ENCODE measurements around the gene HOXC4. TPM values are rescaled to one million over a fixed set of nuclear protein-coding genes. Genes with fewer than 3 reads are reported as not detected.
"Not testable (repeated sequence)": the region's sequence is repeated elsewhere in the genome, so short reads cannot be mapped to it uniquely, and the experiment has no call there.

HOXC4 gene
- total and polyA plus RNA-seq, 2 experiments from 2014 or later, result 2.2 to 3.1 TPM

- H3K9me3 ChIP-seq (ENCODE audit: low read depth); H3K36me3 ChIP-seq (ENCODE audit: low read depth); H3F3A ChIP-seq (ENCODE audit: insufficient read depth); H3K9me2 ChIP-seq (ENCODE audit: insufficient read depth); DNase-seq; H3K9ac ChIP-seq; H3K4me1 ChIP-seq (ENCODE audit: insufficient read depth); H3K79me2 ChIP-seq (ENCODE audit: insufficient read depth); H3K27me3 ChIP-seq (replicated peaks; ENCODE audit: insufficient read depth); H3K4me2 ChIP-seq (ENCODE audit: unreplicated experiment); in situ Hi-C loops (cut with MboI); H2AFZ ChIP-seq; H3K27ac ChIP-seq; H3K4me3 ChIP-seq; H4K20me1 ChIP-seq (ENCODE audit: insufficient read depth): not testable (repeated sequence)
- 80 to 92% methylated on average over 31 to 35 of the region's 35 CpGs for WGBS, 2 experiments (ENCODE audit: low coverage in 1 of 2, low lambda C conversion rate in 2 of 2, missing lambda C conversion rate in 2 of 2)
These were observed 28.2 kb downstream of the HOXC4 start for GRCh38 chr12:54081581-54082396.

DNA sequence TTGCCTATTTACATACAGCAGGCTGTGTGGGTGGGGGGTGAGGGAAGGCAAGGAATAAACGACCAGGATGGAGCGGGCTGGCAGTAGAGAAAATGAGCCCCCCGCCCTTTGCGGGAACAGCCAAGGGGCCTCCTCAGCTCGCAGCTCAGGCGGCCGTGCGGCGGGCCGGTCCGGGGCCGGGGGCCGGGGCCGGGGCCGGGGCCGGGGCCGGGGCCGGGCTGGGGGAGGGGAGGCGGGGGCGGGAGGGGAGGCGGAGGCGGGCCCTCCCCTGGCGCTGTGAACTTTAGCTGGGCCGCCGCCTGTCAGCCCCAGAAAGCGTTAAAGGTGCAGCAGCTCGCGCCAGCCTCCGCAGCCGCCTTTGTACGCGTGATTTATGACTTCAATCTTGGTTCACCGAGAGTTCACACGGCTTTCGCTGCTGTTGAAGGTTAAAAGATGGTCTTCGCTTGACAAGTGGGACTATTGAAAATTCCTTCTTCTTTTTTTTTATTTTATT lies 28.8 kb downstream of the HOXC4 start:
- Histone ChIP-seq H3K9me3 (ENCODE audit: low read depth) (no peaks in the 10 kb centered on the region), H3K4me2 (ENCODE audit: unreplicated experiment) (no peak overlapping the region), H3K36me3 (ENCODE audit: low read depth) (no peaks in the 10 kb centered on the region), H3K79me2 (ENCODE audit: insufficient read depth) (no peaks in the 10 kb centered on the region), H3F3A (ENCODE audit: insufficient read depth) (no peaks in the 10 kb centered on the region), H3K9me2 (ENCODE audit: insufficient read depth) (no peaks in the 10 kb centered on the region), H3K4me3 (no peak overlapping the region), H3K27ac (no peak overlapping the region), H3K9ac (no peak overlapping the region), H3K4me1 (ENCODE audit: insufficient read depth) (no peaks in the 10 kb centered on the region), H2AFZ (no peak overlapping the region), H4K20me1 (ENCODE audit: insufficient read depth) (no peaks in the 10 kb centered on the region), H3K27me3 (replicated peaks; ENCODE audit: insufficient read depth) (peaks cover 8% of the 10 kb centered on the region; the same call in 1 of the 2 replicates)
- 16 to 19% methylated on average over 25 to 33 of the region's 36 CpGs for WGBS, 2 experiments (ENCODE audit: low coverage in 1 of 2, low lambda C conversion rate in 2 of 2, missing lambda C conversion rate in 2 of 2)
- no peak for TF ChIP-seq EZH2phosphoT487 (IDR thresholded peaks at IDR 0.05; ENCODE audit: insufficient read depth, low read depth)
- TF ChIP-seq EZH2 (IDR thresholded peaks at IDR 0.05; ENCODE audit: insufficient read depth, poor library complexity, severe bottlenecking), result no peak
- DNase-seq, result peak; percentile 13
- in situ Hi-C loops (cut with MboI), result no loop called here

GRCh38 chr12:54088011-54088410 lies 34.4 kb downstream of the HOXC4 start:
- H3K79me2 ChIP-seq (ENCODE audit: insufficient read depth); H3K4me1 ChIP-seq (ENCODE audit: insufficient read depth); H3K4me3 ChIP-seq; H3K27ac ChIP-seq; H3K4me2 ChIP-seq (ENCODE audit: unreplicated experiment); H3K9me3 ChIP-seq (ENCODE audit: low read depth); H3K9ac ChIP-seq; H3K36me3 ChIP-seq (ENCODE audit: low read depth); H4K20me1 ChIP-seq (ENCODE audit: insufficient read depth); H2AFZ ChIP-seq; H3K9me2 ChIP-seq (ENCODE audit: insufficient read depth); DNase-seq; H3F3A ChIP-seq (ENCODE audit: insufficient read depth); in situ Hi-C loops (cut with MboI): not testable (repeated sequence)
- H3K27me3 ChIP-seq (replicated peaks; ENCODE audit: insufficient read depth), result peaks cover 20% of the 10 kb centered on the region; the same call in 1 of the 2 replicates

GRCh38 chr12:54089465-54089864 lies 35.8 kb downstream of the HOXC4 start:
- H3K4me3 ChIP-seq; H3K9ac ChIP-seq; DNase-seq; H3F3A ChIP-seq (ENCODE audit: insufficient read depth); H4K20me1 ChIP-seq (ENCODE audit: insufficient read depth); H3K4me2 ChIP-seq (ENCODE audit: unreplicated experiment); H3K79me2 ChIP-seq (ENCODE audit: insufficient read depth); H3K27ac ChIP-seq; in situ Hi-C loops (cut with MboI); H3K9me3 ChIP-seq (ENCODE audit: low read depth); H3K36me3 ChIP-seq (ENCODE audit: low read depth); H2AFZ ChIP-seq; H3K4me1 ChIP-seq (ENCODE audit: insufficient read depth); H3K9me2 ChIP-seq (ENCODE audit: insufficient read depth): not testable (repeated sequence)
- WGBS, 2 experiments (ENCODE audit: low coverage in 1 of 2, low lambda C conversion rate in 2 of 2, missing lambda C conversion rate in 2 of 2), result 63 to 67% methylated on average over 5 to 6 of the region's 6 CpGs
- H3K27me3 ChIP-seq (replicated peaks; ENCODE audit: insufficient read depth), result peaks cover 16% of the 10 kb centered on the region; the same call in 1 of the 2 replicates

GRCh38 chr12:54090312-54090711 lies 36.7 kb downstream of the HOXC4 start:
- H3K36me3 ChIP-seq (ENCODE audit: low read depth); H3F3A ChIP-seq (ENCODE audit: insufficient read depth); in situ Hi-C loops (cut with MboI); H3K9me2 ChIP-seq (ENCODE audit: insufficient read depth); H4K20me1 ChIP-seq (ENCODE audit: insufficient read depth); H3K79me2 ChIP-seq (ENCODE audit: insufficient read depth); H3K4me1 ChIP-seq (ENCODE audit: insufficient read depth); H3K9me3 ChIP-seq (ENCODE audit: low read depth); H3K27ac ChIP-seq; H3K9ac ChIP-seq: not testable (repeated sequence)
- H2AFZ ChIP-seq, result peak overlapping the region; percentile 70
- 6 to 7% methylated on average over 31 to 37 of the region's 37 CpGs for WGBS, 2 experiments (ENCODE audit: low coverage in 1 of 2, low lambda C conversion rate in 2 of 2, missing lambda C conversion rate in 2 of 2)
- peak; percentile 30 for DNase-seq
- peaks cover 16% of the 10 kb centered on the region; the same call in 1 of the 2 replicates for H3K27me3 ChIP-seq (replicated peaks; ENCODE audit: insufficient read depth)
- H3K4me3 ChIP-seq, result peak overlapping the region; percentile 64
- H3K4me2 ChIP-seq (ENCODE audit: unreplicated experiment), result peak overlapping the region; percentile 35

GRCh38 chr12:54092943-54093342 lies 39.3 kb downstream of the HOXC4 start:
- in situ Hi-C loops (cut with MboI); H3K9ac ChIP-seq; H3K4me1 ChIP-seq (ENCODE audit: insufficient read depth); H3K4me3 ChIP-seq; H3K79me2 ChIP-seq (ENCODE audit: insufficient read depth); H3F3A ChIP-seq (ENCODE audit: insufficient read depth); H3K36me3 ChIP-seq (ENCODE audit: low read depth); H4K20me1 ChIP-seq (ENCODE audit: insufficient read depth); DNase-seq; H2AFZ ChIP-seq; H3K27ac ChIP-seq; H3K9me3 ChIP-seq (ENCODE audit: low read depth); H3K9me2 ChIP-seq (ENCODE audit: insufficient read depth); H3K4me2 ChIP-seq (ENCODE audit: unreplicated experiment): not testable (repeated sequence)
- peaks cover 12% of the 10 kb centered on the region; the same call in 1 of the 2 replicates for H3K27me3 ChIP-seq (replicated peaks; ENCODE audit: insufficient read depth)
- 18 to 22% methylated on average over 2 of the region's 2 CpGs for whole genome bisulfite sequencing, 2 experiments (ENCODE audit: low coverage in 1 of 2, low lambda C conversion rate in 2 of 2, missing lambda C conversion rate in 2 of 2)

DNA sequence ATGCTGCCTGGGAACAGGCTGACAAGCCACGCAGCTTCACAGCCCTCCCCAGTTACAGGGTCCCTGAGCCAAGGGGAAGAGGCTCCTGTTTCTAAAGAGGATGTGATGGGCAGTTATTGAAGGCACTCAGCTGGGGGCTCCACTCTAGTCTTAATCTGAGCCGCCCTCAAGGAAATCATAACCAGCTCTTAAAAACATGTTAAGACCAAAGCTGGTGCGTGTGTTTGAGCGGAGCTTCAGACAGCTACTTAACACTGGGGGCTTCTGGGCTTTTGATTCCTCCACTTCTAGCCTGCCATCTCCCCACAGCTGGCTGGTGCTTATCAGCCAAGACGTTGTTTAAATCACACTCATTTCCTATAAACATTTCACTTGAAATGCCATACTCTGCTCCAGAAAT lies 42.3 kb downstream of the HOXC4 start:
- H3K4me3 ChIP-seq; H3K9me2 ChIP-seq (ENCODE audit: insufficient read depth); H2AFZ ChIP-seq; H3K79me2 ChIP-seq (ENCODE audit: insufficient read depth); H3K27ac ChIP-seq; in situ Hi-C loops (cut with MboI); DNase-seq; H3K27me3 ChIP-seq (replicated peaks; ENCODE audit: insufficient read depth); H3F3A ChIP-seq (ENCODE audit: insufficient read depth); H3K9ac ChIP-seq; H3K4me2 ChIP-seq (ENCODE audit: unreplicated experiment); H4K20me1 ChIP-seq (ENCODE audit: insufficient read depth); H3K9me3 ChIP-seq (ENCODE audit: low read depth); H3K36me3 ChIP-seq (ENCODE audit: low read depth); H3K4me1 ChIP-seq (ENCODE audit: insufficient read depth): not testable (repeated sequence)
- WGBS, 2 experiments (ENCODE audit: low coverage in 1 of 2, low lambda C conversion rate in 2 of 2, missing lambda C conversion rate in 2 of 2), result 63 to 69% methylated on average over 5 of the region's 5 CpGs

Measured in GM23248 (cell line).